Astrocyte (in vitro differentiated cells and primary cell): ENCODE data around the gene SLFN12L. TPM values are rescaled to one million over a fixed set of nuclear protein-coding genes. Genes with fewer than 3 reads are reported as not detected.
"Not testable (repeated sequence)": the region's sequence is repeated elsewhere in the genome, so short reads cannot be mapped to it uniquely, and the experiment has no call there.

Source experiments
- DNase-seq: peaks from one replicate; pipeline ENCODE4 v3.0.0-alpha.2; 2010; ENCODE audit warnings: low read depth
- FAIRE-seq: peaks from 2 replicates; lab custom pipeline; 2011; peaks lifted over from hg19 to GRCh38; lab: Jason Lieb, UNC
- H2AFZ ChIP-seq: 2 replicates; pipeline ENCODE4 v1.6.0; 2012; ENCODE audit warnings: low read depth, low read length, inconsistent platforms
- H3K27ac ChIP-seq: 2 replicates; pipeline ENCODE4 v1.5.1; 2011; ENCODE audit warnings: low read depth, low read length, inconsistent platforms
- H3K27me3 ChIP-seq: 2 replicates; pipeline ENCODE4 v1.6.0; 2011; ENCODE audit warnings: low read length, inconsistent platforms; ENCODE audit not compliant: insufficient read depth
- H3K36me3 ChIP-seq: 2 replicates; pipeline ENCODE4 v1.5.1; 2011; ENCODE audit warnings: low read length, inconsistent platforms; ENCODE audit not compliant: insufficient read depth
- H3K4me1 ChIP-seq: 2 replicates; pipeline ENCODE4 v1.5.1; 2011; ENCODE audit warnings: low read length, inconsistent platforms; ENCODE audit not compliant: insufficient read depth
- H3K4me2 ChIP-seq: 2 replicates; pipeline ENCODE4 v1.6.0; 2012; ENCODE audit warnings: low read length, inconsistent platforms
- H3K4me3 ChIP-seq: 2 replicates; pipeline ENCODE4 v1.5.1; 2011; ENCODE audit warnings: low read depth, mild to moderate bottlenecking, low read length, inconsistent platforms; ENCODE audit not compliant: insufficient read depth
- H3K79me2 ChIP-seq: 2 replicates; pipeline ENCODE4 v1.6.0; 2012; ENCODE audit warnings: mild to moderate bottlenecking, low read length, inconsistent platforms; ENCODE audit not compliant: insufficient read depth
- H3K9ac ChIP-seq: 2 replicates; pipeline ENCODE4 v1.6.0; 2012; ENCODE audit warnings: mild to moderate bottlenecking, low read length, inconsistent platforms
- H3K9me3 ChIP-seq: 2 replicates; pipeline ENCODE4 v1.5.1; 2012; ENCODE audit warnings: low read depth, mild to moderate bottlenecking, low read length, inconsistent platforms; ENCODE audit not compliant: insufficient read depth
- H4K20me1 ChIP-seq: 2 replicates; pipeline ENCODE4 v1.6.0; 2012; ENCODE audit warnings: low read length, inconsistent platforms; ENCODE audit not compliant: insufficient read depth
- H3K27ac Mint-ChIP-seq: one replicate; pipeline ENCODE4 v1.8.0; 2021; ENCODE audit warnings: mild to moderate bottlenecking, mixed read lengths; ENCODE audit not compliant: unreplicated experiment
- H3K27me3 Mint-ChIP-seq: one replicate; pipeline ENCODE4 v1.8.0; 2021; ENCODE audit warnings: low read depth, mixed read lengths; ENCODE audit not compliant: unreplicated experiment
- H3K36me3 Mint-ChIP-seq: one replicate; pipeline ENCODE4 v1.8.0; 2021; ENCODE audit warnings: low read depth, mixed read lengths; ENCODE audit not compliant: unreplicated experiment
- H3K4me1 Mint-ChIP-seq: one replicate; pipeline ENCODE4 v1.8.0; 2021; ENCODE audit warnings: low read depth, mixed read lengths; ENCODE audit not compliant: unreplicated experiment
- H3K4me3 Mint-ChIP-seq: one replicate; pipeline ENCODE4 v1.8.0; 2021; ENCODE audit warnings: mild to moderate bottlenecking, moderate library complexity, mixed read lengths; ENCODE audit not compliant: unreplicated experiment
- H3K9me3 Mint-ChIP-seq: one replicate; pipeline ENCODE4 v1.8.0; 2021; ENCODE audit warnings: mild to moderate bottlenecking, mixed read lengths; ENCODE audit not compliant: unreplicated experiment
- CTCF ChIP-seq: IDR thresholded peaks from 2 replicates; pipeline ENCODE4 v1.5.1; 2011; ENCODE audit warnings: low read depth, mild to moderate bottlenecking, inconsistent platforms, low read length, moderate library complexity; ENCODE audit not compliant: insufficient read depth
- EZH2 ChIP-seq: IDR thresholded peaks from 2 replicates; pipeline ENCODE4 v1.6.1; 2012; ENCODE audit warnings: mild to moderate bottlenecking, low read length, inconsistent platforms; ENCODE audit not compliant: insufficient read depth
- total RNA-seq: library from RNA; stranded (reverse); gene quantifications from 2 replicates; pipeline ENCODE4 v1.2.1, GENCODE V29; 2021

Gene SLFN12L
- total RNA-seq, 1 donor from 2014 or later, result 0.14 TPM

- H3K9ac ChIP-seq, result no peak overlapping the region
- Mint-ChIP-seq H3K27ac (no peak overlapping the region), H3K27me3 (peaks cover 15% of the 10 kb centered on the region), H3K4me3 (no peak overlapping the region), H3K4me1 (no peaks in the 10 kb centered on the region), H3K9me3 (peaks cover 13% of the 10 kb centered on the region), H3K36me3 (no peaks in the 10 kb centered on the region)
- no peaks in the 10 kb centered on the region for H4K20me1 ChIP-seq
- H3K79me2 ChIP-seq, result no peaks in the 10 kb centered on the region
- no peak overlapping the region for H3K4me2 ChIP-seq
- no peaks in the 10 kb centered on the region for H3K36me3 ChIP-seq
- FAIRE-seq (no peak), DNase-seq (no peak)
- no peak overlapping the region for H2AFZ ChIP-seq
- H3K4me1 ChIP-seq, result no peaks in the 10 kb centered on the region
- H3K27ac ChIP-seq, result no peak overlapping the region
- H3K9me3 ChIP-seq, result no peaks in the 10 kb centered on the region
- TF ChIP-seq EZH2 (no peak), CTCF (no peak)
- H3K4me3 ChIP-seq, result no peak overlapping the region
- peaks cover 5% of the 10 kb centered on the region for H3K27me3 ChIP-seq
Observed at GRCh38 chr17:35531160-35531559, 6.3 kb downstream of the SLFN12L start.

GRCh38 chr17:35529866-35530265, 7.6 kb downstream of the SLFN12L start:
- peaks cover 5% of the 10 kb centered on the region for H3K27me3 ChIP-seq
- H3K27ac ChIP-seq, result no peak overlapping the region
- Mint-ChIP-seq H3K36me3 (no peaks in the 10 kb centered on the region), H3K4me1 (no peaks in the 10 kb centered on the region), H3K27me3 (peaks cover 16% of the 10 kb centered on the region), H3K4me3 (no peak overlapping the region), H3K27ac (no peak overlapping the region), H3K9me3 (peaks cover 13% of the 10 kb centered on the region)
- no peak overlapping the region for H3K4me2 ChIP-seq
- no peaks in the 10 kb centered on the region for H3K79me2 ChIP-seq
- H4K20me1 ChIP-seq, result no peaks in the 10 kb centered on the region
- FAIRE-seq (no peak), DNase-seq (no peak)
- H3K9ac ChIP-seq, result no peak overlapping the region
- no peaks in the 10 kb centered on the region for H3K36me3 ChIP-seq
- H3K4me3 ChIP-seq, result no peak overlapping the region
- H3K9me3 ChIP-seq, result no peaks in the 10 kb centered on the region
- no peak for TF ChIP-seq CTCF
- no peak for TF ChIP-seq EZH2
- no peak overlapping the region for H2AFZ ChIP-seq
- H3K4me1 ChIP-seq, result no peaks in the 10 kb centered on the region

- not testable (repeated sequence) for H3K9me3 ChIP-seq, H3K27ac Mint-ChIP-seq
Observed at GRCh38 chr17:35529326-35529725, 8.2 kb downstream of the SLFN12L start.

More at GRCh38 chr17:35529326-35529725, 8.2 kb downstream of the SLFN12L start:
- H3K9ac ChIP-seq, H3K4me3 Mint-ChIP-seq, FAIRE-seq, H3K4me1 ChIP-seq, H3K27ac ChIP-seq, H2AFZ ChIP-seq, DNase-seq, H3K4me2 ChIP-seq, H3K27me3 ChIP-seq, H4K20me1 ChIP-seq, H3K36me3 Mint-ChIP-seq, H3K36me3 ChIP-seq, H3K4me1 Mint-ChIP-seq, H3K79me2 ChIP-seq, H3K4me3 ChIP-seq: not testable (repeated sequence)
- H3K9me3 Mint-ChIP-seq, result peaks cover 13% of the 10 kb centered on the region
- peaks cover 11% of the 10 kb centered on the region for H3K27me3 Mint-ChIP-seq
